Smooth muscle cell (in vitro differentiated cells): ENCODE measurements around the gene KCNG4. TPM values are rescaled to one million over a fixed set of nuclear protein-coding genes. Genes with fewer than 3 reads are reported as not detected.

Experiments used
- DNase-seq: peaks from one replicate; lab custom pipeline; 2025; ENCODE audit not compliant: unreplicated experiment; lab: John Stamatoyannopoulos, UW
- H2AFZ ChIP-seq: fragments of 200-600 bp; sonication (generic); 2 replicates; pipeline ENCODE4 v1.6.0; 2016; ENCODE audit warnings: antibody characterized with exemption, low read depth, mild to moderate bottlenecking
- H3F3A ChIP-seq: fragments of 200-600 bp; sonication (generic); 2 replicates; pipeline ENCODE4 v1.6.0; 2017; ENCODE audit warnings: antibody characterized with exemption, low read depth
- H3K27ac ChIP-seq: fragments of 200-600 bp; sonication (generic); 2 replicates; pipeline ENCODE4 v1.5.1; 2016; ENCODE audit warnings: low read depth, mild to moderate bottlenecking
- H3K27me3 ChIP-seq: fragments of 200-600 bp; sonication (generic); 2 replicates; pipeline ENCODE4 v1.6.1; 2016; ENCODE audit warnings: low read depth, mild to moderate bottlenecking
- H3K36me3 ChIP-seq: fragments of 200-600 bp; sonication (generic); 2 replicates; pipeline ENCODE4 v1.5.1; 2016; ENCODE audit warnings: low read depth
- H3K4me1 ChIP-seq: fragments of 200-600 bp; sonication (generic); 2 replicates; pipeline ENCODE4 v1.5.1; 2016; ENCODE audit warnings: low read depth
- H3K4me2 ChIP-seq: fragments of 200-600 bp; sonication (generic); 2 replicates; pipeline ENCODE4 v1.6.0; 2016; ENCODE audit warnings: mild to moderate bottlenecking
- H3K4me3 ChIP-seq: fragments of 200-600 bp; sonication (generic); 2 replicates; pipeline ENCODE4 v1.5.1; 2016; ENCODE audit warnings: mild to moderate bottlenecking
- H3K79me2 ChIP-seq: fragments of 200-600 bp; sonication (generic); 2 replicates; pipeline ENCODE4 v1.6.0; 2016; ENCODE audit warnings: low read depth, mild to moderate bottlenecking
- H3K9ac ChIP-seq: fragments of 200-600 bp; sonication (generic); 2 replicates; pipeline ENCODE4 v1.6.0; 2016; ENCODE audit warnings: low read depth
- H3K9me3 ChIP-seq: fragments of 200-600 bp; sonication (generic); replicated peaks from 2 replicates; pipeline ENCODE4 v1.5.1; 2016; ENCODE audit warnings: low read depth
- H4K20me1 ChIP-seq: fragments of 200-600 bp; sonication (generic); 2 replicates; pipeline ENCODE4 v1.6.0; 2016; ENCODE audit warnings: low read depth
- WGBS: methylation state at CpG from one replicate; pipeline ENCODE4 v1.1.7; 2016; ENCODE audit warnings: low lambda C conversion rate; 5-methylcytosine and 5-hydroxymethylcytosine counted together
- polyA plus RNA-seq: library from polyadenylated mRNA; unstranded; fragments of >200 nt; fragmentation: Nextera tagmentation; extraction: Ambion mirVana; gene quantifications from 2 replicates; pipeline ENCODE4 v1.2.1, GENCODE V29; 2016
- total RNA-seq: library from RNA; depleted of rRNA; stranded (reverse); fragments of >200 nt; gene quantifications from 2 replicates; pipeline ENCODE4 v1.2.3, GENCODE V29; 2014
- TF ChIP-seq, protein P1 (sequence below): fragments of 200-600 bp; sonication (generic); IDR thresholded peaks from 2 replicates; pipeline ENCODE4 v1.5.1; 2017; ENCODE audit warnings: borderline replicate concordance, mild to moderate bottlenecking, antibody characterized with exemption; ENCODE audit not compliant: insufficient read depth, poor library complexity, severe bottlenecking

Gene KCNG4
- total and polyA plus RNA-seq, 2 experiments from 2014 or later, result not detected

- Histone ChIP-seq H4K20me1 (no peaks in the 10 kb centered on the region), H2AFZ (peak overlapping the region; percentile 68), H3K79me2 (no peaks in the 10 kb centered on the region), H3K9me3 (no peaks in the 10 kb centered on the region), H3K4me2 (no peak overlapping the region), H3F3A (no peaks in the 10 kb centered on the region), H3K4me3 (no peak overlapping the region), H3K27ac (no peak overlapping the region), H3K36me3 (no peaks in the 10 kb centered on the region), H3K4me1 (no peaks in the 10 kb centered on the region), H3K9ac (no peak overlapping the region), H3K27me3 (no peaks in the 10 kb centered on the region)
- TF ChIP-seq, protein P1, sequence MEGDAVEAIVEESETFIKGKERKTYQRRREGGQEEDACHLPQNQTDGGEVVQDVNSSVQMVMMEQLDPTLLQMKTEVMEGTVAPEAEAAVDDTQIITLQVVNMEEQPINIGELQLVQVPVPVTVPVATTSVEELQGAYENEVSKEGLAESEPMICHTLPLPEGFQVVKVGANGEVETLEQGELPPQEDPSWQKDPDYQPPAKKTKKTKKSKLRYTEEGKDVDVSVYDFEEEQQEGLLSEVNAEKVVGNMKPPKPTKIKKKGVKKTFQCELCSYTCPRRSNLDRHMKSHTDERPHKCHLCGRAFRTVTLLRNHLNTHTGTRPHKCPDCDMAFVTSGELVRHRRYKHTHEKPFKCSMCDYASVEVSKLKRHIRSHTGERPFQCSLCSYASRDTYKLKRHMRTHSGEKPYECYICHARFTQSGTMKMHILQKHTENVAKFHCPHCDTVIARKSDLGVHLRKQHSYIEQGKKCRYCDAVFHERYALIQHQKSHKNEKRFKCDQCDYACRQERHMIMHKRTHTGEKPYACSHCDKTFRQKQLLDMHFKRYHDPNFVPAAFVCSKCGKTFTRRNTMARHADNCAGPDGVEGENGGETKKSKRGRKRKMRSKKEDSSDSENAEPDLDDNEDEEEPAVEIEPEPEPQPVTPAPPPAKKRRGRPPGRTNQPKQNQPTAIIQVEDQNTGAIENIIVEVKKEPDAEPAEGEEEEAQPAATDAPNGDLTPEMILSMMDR, result no peak
- 85% methylated on average over 24 of the region's 24 CpGs for WGBS
- DNase-seq, result no peak
Observed at GRCh38 chr16:84283314-84284153, 43.7 kb upstream of the KCNG4 start.

DNA sequence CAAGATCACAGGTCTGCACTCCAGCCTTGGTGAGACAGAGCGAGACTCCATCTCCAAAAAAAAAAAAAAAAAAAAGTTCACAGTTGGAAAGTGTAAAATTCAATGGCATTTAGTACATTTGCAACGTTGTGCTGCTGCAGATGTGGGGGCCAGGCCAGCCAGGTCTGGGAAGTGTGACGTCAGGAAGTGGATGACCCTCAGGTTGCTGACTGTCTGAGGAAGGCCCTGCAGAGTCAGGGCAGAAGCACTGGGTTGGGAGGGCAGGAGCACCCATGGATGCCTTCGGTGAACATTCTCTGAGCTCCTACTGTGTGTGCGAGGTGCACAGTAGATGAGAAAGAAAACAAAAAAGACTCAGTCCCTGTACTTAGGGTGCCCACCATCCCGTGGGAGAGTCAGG is 42.7 kb upstream of the KCNG4 start:
- TF ChIP-seq, protein P1, result no peak
- Histone ChIP-seq H3K9ac (no peak overlapping the region), H2AFZ (no peak overlapping the region), H3K9me3 (no peaks in the 10 kb centered on the region), H3K27ac (no peak overlapping the region), H3K4me3 (no peak overlapping the region), H3K36me3 (no peaks in the 10 kb centered on the region), H3K27me3 (no peaks in the 10 kb centered on the region), H3K79me2 (no peaks in the 10 kb centered on the region), H3K4me2 (no peak overlapping the region), H3K4me1 (no peaks in the 10 kb centered on the region), H4K20me1 (no peaks in the 10 kb centered on the region), H3F3A (no peaks in the 10 kb centered on the region)
- DNase-seq, result no peak
- 84% methylated on average over 6 of the region's 6 CpGs for WGBS

DNA sequence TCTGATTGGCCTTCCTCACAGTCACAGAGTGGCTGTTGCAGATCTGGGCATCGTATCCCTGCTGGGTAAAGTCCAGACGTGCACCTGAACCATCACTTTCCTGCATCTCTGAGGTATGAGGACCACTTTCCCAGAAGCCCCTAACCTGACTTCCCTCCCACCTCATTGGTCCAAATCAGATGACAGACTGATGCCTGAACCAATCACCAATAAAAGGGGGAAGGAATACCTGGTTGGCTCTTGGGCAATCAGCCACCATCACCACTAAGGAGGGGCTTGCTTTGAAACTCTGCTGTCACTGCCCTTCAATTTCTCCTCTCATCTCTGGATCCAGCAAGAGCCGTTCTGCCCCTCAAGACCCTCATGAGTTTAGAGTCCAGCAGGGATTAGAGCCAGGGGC is 41.3 kb upstream of the KCNG4 start:
- WGBS, result 77% methylated on average over 3 of the region's 3 CpGs
- H3K27ac ChIP-seq, result no peak overlapping the region
- no peak overlapping the region for H3K9ac ChIP-seq
- H2AFZ ChIP-seq, result no peak overlapping the region
- no peaks in the 10 kb centered on the region for H3K4me1 ChIP-seq
- TF ChIP-seq, protein P1, result no peak
- no peaks in the 10 kb centered on the region for H3K36me3 ChIP-seq
- no peaks in the 10 kb centered on the region for H3F3A ChIP-seq
- no peaks in the 10 kb centered on the region for H4K20me1 ChIP-seq
- H3K79me2 ChIP-seq, result no peaks in the 10 kb centered on the region
- DNase-seq, result no peak
- no peaks in the 10 kb centered on the region for H3K9me3 ChIP-seq
- no peak overlapping the region for H3K4me2 ChIP-seq
- no peaks in the 10 kb centered on the region for H3K27me3 ChIP-seq
- no peak overlapping the region for H3K4me3 ChIP-seq

- Histone ChIP-seq H3K4me3 (no peak overlapping the region), H3K27me3 (no peaks in the 10 kb centered on the region), H3K4me2 (no peak overlapping the region), H3K79me2 (no peaks in the 10 kb centered on the region), H3K4me1 (no peaks in the 10 kb centered on the region), H3K9me3 (no peaks in the 10 kb centered on the region), H2AFZ (no peak overlapping the region), H3K27ac (no peak overlapping the region), H3K9ac (no peak overlapping the region), H3K36me3 (no peaks in the 10 kb centered on the region), H4K20me1 (no peaks in the 10 kb centered on the region), H3F3A (no peaks in the 10 kb centered on the region)
- TF ChIP-seq, protein P1, result no peak
- 92% methylated on average over 12 of the region's 12 CpGs for WGBS
- DNase-seq, result no peak
Observed at GRCh38 chr16:84279881-84280280, 40.1 kb upstream of the KCNG4 start.
